Measurements from ENCODE around the gene SHOX.
"Not testable (repeated sequence)": the region's sequence is repeated elsewhere in the genome, so short reads cannot be mapped to it uniquely, and the experiment has no call there.

DNA sequence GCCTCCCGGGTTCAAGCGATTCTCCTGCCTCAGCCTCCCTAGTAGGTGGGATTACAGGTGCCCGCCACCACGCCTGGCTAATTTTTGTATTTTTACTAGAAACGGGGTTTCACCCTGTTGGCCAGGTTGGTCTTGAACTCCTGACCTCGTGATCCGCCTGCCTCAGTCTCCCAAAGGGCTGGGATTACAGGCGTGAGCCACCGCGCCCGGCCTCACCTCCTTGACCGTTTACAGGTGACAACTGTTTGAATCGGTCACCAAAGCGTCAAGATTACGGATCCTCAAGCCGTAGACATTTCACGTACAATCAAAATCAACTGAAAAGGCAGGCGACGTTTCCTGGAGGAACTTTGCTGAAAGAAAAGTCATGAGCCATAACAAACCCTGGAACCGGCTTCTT, 41.3 kb upstream of the SHOX start:
- TF ChIP-seq, protein P1, sequence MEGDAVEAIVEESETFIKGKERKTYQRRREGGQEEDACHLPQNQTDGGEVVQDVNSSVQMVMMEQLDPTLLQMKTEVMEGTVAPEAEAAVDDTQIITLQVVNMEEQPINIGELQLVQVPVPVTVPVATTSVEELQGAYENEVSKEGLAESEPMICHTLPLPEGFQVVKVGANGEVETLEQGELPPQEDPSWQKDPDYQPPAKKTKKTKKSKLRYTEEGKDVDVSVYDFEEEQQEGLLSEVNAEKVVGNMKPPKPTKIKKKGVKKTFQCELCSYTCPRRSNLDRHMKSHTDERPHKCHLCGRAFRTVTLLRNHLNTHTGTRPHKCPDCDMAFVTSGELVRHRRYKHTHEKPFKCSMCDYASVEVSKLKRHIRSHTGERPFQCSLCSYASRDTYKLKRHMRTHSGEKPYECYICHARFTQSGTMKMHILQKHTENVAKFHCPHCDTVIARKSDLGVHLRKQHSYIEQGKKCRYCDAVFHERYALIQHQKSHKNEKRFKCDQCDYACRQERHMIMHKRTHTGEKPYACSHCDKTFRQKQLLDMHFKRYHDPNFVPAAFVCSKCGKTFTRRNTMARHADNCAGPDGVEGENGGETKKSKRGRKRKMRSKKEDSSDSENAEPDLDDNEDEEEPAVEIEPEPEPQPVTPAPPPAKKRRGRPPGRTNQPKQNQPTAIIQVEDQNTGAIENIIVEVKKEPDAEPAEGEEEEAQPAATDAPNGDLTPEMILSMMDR (conservative IDR thresholded peaks at IDR 0.05 in 1 of 2, IDR thresholded peaks at IDR 0.05 in 1 of 2; ENCODE audit: extremely low read depth in 1 of 2, insufficient read depth in 1 of 2, low read depth in 1 of 2, low read length in 2 of 2), result not testable (repeated sequence)
- TF ChIP-seq EZH2 (IDR thresholded peaks at IDR 0.05; ENCODE audit: borderline replicate concordance, low read length), result not testable (repeated sequence)
